HCT116 (cell line): ENCODE results near the gene ZNF665. TPM values are rescaled to one million over a fixed set of nuclear protein-coding genes. Genes with fewer than 3 reads are reported as not detected.

Experiments
- EGR1 ChIP-seq: IDR thresholded peaks from 2 replicates; pipeline ENCODE4 v1.6.1; 2012; ENCODE audit warnings: low read depth
- ELF1 ChIP-seq: IDR thresholded peaks from 2 replicates; pipeline ENCODE4 v1.6.1; 2012; ENCODE audit warnings: low read depth, borderline replicate concordance
- JUND ChIP-seq: IDR thresholded peaks from 2 replicates; pipeline ENCODE4 v1.6.1; 2012
- RAD21 ChIP-seq: IDR thresholded peaks from 2 replicates; pipeline ENCODE4 v1.6.1; 2012; ENCODE audit warnings: low read depth, mild to moderate bottlenecking
- SP1 ChIP-seq: IDR thresholded peaks from 2 replicates; pipeline ENCODE4 v1.6.1; 2012; ENCODE audit warnings: low read depth
- TCF7L2 ChIP-seq: IDR thresholded peaks from 2 replicates; pipeline ENCODE4 v1.7.0; 2011; ENCODE audit warnings: borderline replicate concordance, inconsistent platforms; ENCODE audit not compliant: insufficient read depth, insufficient read length; ENCODE audit errors: extremely low read depth
- YY1 ChIP-seq: IDR thresholded peaks from 2 replicates; pipeline ENCODE4 v1.6.1; 2011; ENCODE audit warnings: low read length, low read depth, moderate library complexity, mild to moderate bottlenecking; ENCODE audit not compliant: insufficient replicate concordance; ENCODE audit errors: extremely low read depth
- ZFX ChIP-seq: fragments of 450-650 bp; IDR thresholded peaks from 2 replicates; pipeline ENCODE4 v1.6.1; 2017
- total RNA-seq: library from RNA; stranded (reverse); gene quantifications from one replicate; pipeline ENCODE4 v1.2.1, GENCODE V29; 2021; ENCODE audit not compliant: unreplicated experiment

ZNF665 gene
- total RNA-seq, 1 experiment from 2014 or later: 0.44 TPM

DNA sequence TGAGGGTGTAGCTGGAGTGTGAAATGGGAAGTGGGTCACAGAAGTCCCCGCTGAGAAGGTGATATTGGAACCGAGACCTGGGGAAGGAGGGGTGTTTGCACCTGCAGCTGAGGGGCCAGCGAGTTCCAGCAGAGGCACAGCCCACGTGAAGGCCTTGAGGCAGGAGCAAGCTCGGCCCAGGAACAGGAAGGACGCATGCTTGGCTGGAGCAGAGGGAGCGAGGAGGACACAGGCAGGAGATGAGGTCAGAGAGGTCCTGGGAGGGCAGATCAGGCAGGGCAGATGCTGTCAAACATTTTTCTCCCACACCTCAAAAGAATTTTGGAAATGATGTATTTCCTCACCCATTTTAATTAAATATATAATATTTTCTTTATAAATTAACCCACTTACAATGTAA is 69.8 kb downstream of the ZNF665 start (continued):
- TF ChIP-seq ZFX (no peak), YY1 (no peak), RAD21 (no peak), TCF7L2 (no peak), EGR1 (no peak), JUND (no peak), SP1 (no peak), ELF1 (no peak)
- TF ChIP-seq, all 23 proteins: peak for 0

Other genes with a start within 250 kb of the ZNF665 start
- 8.9 TPM for gene ZNF816, start 230.5 kb downstream of the ZNF665 start, total RNA-seq
- not detected for gene ERVV-1, start 179.4 kb downstream of the ZNF665 start, total RNA-seq
- gene ERVV-2, start 148.6 kb downstream of the ZNF665 start, total RNA-seq: not detected
- gene ZNF160, start 89.9 kb downstream of the ZNF665 start, total RNA-seq: 14.9 TPM
- gene ZNF415, start 60.4 kb downstream of the ZNF665 start, total RNA-seq: not detected
- gene ZNF347, start 34.3 kb downstream of the ZNF665 start, total RNA-seq: 0.17 TPM
- 0.34 TPM for gene ZNF677, start 61.5 kb upstream of the ZNF665 start, total RNA-seq
- not detected for gene VN1R2, start 64.9 kb upstream of the ZNF665 start, total RNA-seq
- gene VN1R4, start 74.4 kb upstream of the ZNF665 start, total RNA-seq: not detected
- gene ZNF845, start 140.4 kb upstream of the ZNF665 start, total RNA-seq: 5.4 TPM
- gene ZNF525, start 172.3 kb upstream of the ZNF665 start, total RNA-seq: 10.2 TPM
- gene ZNF765, start 201.8 kb upstream of the ZNF665 start, total RNA-seq: 6.7 TPM
- 8.8 TPM for gene ZNF761, start 238.6 kb upstream of the ZNF665 start, total RNA-seq